ENCODE results near the gene DCTN5. TPM values are rescaled to one million over a fixed set of nuclear protein-coding genes. Genes with fewer than 3 reads are reported as not detected.

Gene DCTN5
- total RNA-seq, 4 donors from 2014 or later, result 14.9 to 58.0 (median 39.2) TPM

GRCh38 chr16:23704772-23705516 lies 63.7 kb downstream of the DCTN5 start:
- Histone ChIP-seq H3K36me3 (peaks cover 0 to 14% (median 0%) of the 10 kb centered on the region in 3 donors), H3K4me1 (peaks cover 0 to 5% (median 0%) of the 10 kb centered on the region in 4 donors), H3K4me3 (no peak overlapping the region), H3K9me3 (peaks cover 0 to 6% (median 0%) of the 10 kb centered on the region in 4 donors), H3K27ac (no peak overlapping the region), H3K27me3 (no peaks in the 10 kb centered on the region)
- TF ChIP-seq CTCF (IDR thresholded peaks at IDR 0.05), result no peak
- TF ChIP-seq POLR2A (IDR thresholded peaks at IDR 0.05), result no peak
- no peak for DNase-seq

DNA sequence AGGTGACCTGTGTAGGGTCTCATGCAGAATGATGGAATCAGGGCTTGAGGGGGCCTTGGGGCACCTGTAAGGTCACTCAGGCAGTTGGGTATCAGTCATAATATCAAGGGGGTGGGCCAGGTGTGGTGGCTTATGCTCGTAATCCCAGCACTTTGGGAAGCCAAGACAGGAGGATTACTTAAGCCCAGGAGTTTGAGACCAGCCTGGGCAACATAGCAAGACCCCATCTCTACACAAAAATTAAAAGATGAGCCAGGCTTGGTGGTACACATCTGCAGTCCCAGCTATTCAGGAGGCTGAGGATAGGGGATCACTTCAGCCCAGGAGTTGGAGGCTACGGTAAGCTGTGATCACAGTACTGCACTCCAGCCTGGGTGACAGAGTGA lies 64.2 kb downstream of the DCTN5 start:
- Histone ChIP-seq H3K27ac (no peak overlapping the region), H3K36me3 (peaks cover 0 to 16% (median 0%) of the 10 kb centered on the region in 3 donors), H3K4me3 (no peak overlapping the region), H3K27me3 (no peaks in the 10 kb centered on the region), H3K4me1 (peaks cover 0 to 3% (median 0%) of the 10 kb centered on the region in 4 donors), H3K9me3 (peaks cover 0 to 11% (median 0%) of the 10 kb centered on the region in 4 donors)
- TF ChIP-seq POLR2A (IDR thresholded peaks at IDR 0.05) (no peak), CTCF (IDR thresholded peaks at IDR 0.05) (no peak)
- DNase-seq, result no peak

GRCh38 chr16:23706439-23706838 lies 65.2 kb downstream of the DCTN5 start:
- H3K27me3 ChIP-seq, result no peaks in the 10 kb centered on the region
- TF ChIP-seq POLR2A (IDR thresholded peaks at IDR 0.05) (no peak), CTCF (IDR thresholded peaks at IDR 0.05) (no peak)
- peaks cover 0 to 11% (median 0%) of the 10 kb centered on the region in 4 donors for H3K9me3 ChIP-seq
- DNase-seq, result no peak
- H3K36me3 ChIP-seq, result peaks cover 0 to 16% (median 0%) of the 10 kb centered on the region in 3 donors
- H3K4me1 ChIP-seq, result no peaks in the 10 kb centered on the region
- H3K27ac ChIP-seq, result no peak overlapping the region
- H3K4me3 ChIP-seq, result no peak overlapping the region

DNA sequence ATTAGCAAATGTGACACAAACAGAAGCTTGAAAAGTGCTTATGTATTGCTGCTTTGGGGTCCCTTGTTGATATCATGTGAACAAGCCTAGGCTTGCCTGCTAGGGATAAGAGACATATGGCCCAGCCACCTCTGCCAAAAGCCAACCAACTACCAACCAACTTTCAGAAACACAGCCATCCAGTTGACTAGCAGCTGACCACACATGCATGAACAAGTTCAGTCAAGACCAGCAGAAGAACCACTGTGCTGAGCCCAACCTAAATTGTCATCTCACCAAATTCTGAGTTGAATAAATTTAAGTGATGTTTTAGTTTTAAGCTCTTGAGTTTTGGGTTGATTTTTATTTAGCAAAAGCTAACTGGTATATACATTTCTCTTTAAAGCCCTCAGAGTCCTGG lies 68.3 kb downstream of the DCTN5 start:
- Histone ChIP-seq H3K9me3 (peaks cover 0 to 11% (median 0%) of the 10 kb centered on the region in 4 donors), H3K36me3 (peaks cover 0 to 12% (median 0%) of the 10 kb centered on the region in 3 donors), H3K4me1 (no peaks in the 10 kb centered on the region), H3K4me3 (no peak overlapping the region), H3K27me3 (no peaks in the 10 kb centered on the region), H3K27ac (no peak overlapping the region)
- TF ChIP-seq CTCF (IDR thresholded peaks at IDR 0.05), result no peak
- TF ChIP-seq POLR2A (IDR thresholded peaks at IDR 0.05), result no peak
- no peak for DNase-seq

- no peaks in the 10 kb centered on the region for H3K27me3 ChIP-seq
- no peak for DNase-seq
- no peak for TF ChIP-seq CTCF (IDR thresholded peaks at IDR 0.05)
- no peak for TF ChIP-seq POLR2A (IDR thresholded peaks at IDR 0.05)
- peaks cover 0 to 11% (median 0%) of the 10 kb centered on the region in 4 donors for H3K9me3 ChIP-seq
- H3K4me1 ChIP-seq, result no peaks in the 10 kb centered on the region
- H3K27ac ChIP-seq, result no peak overlapping the region
- no peak overlapping the region for H3K4me3 ChIP-seq
- H3K36me3 ChIP-seq, result peaks cover 0 to 10% (median 0%) of the 10 kb centered on the region in 3 donors
Observed at GRCh38 chr16:23710008-23710407, 68.7 kb downstream of the DCTN5 start.
